GM12873 (cell line): Measurements from ENCODE around the gene DPP9.

Experiments used
- CTCF ChIP-seq: IDR thresholded peaks from 2 replicates; pipeline ENCODE4 v1.5.1; 2012; ENCODE audit warnings: low read depth, mild to moderate bottlenecking, moderate library complexity, low read length, control low read depth; ENCODE audit not compliant: insufficient read depth; ENCODE audit errors: missing control alignments

Gene DPP9

GRCh38 chr19:4694211-4694987, 29.2 kb downstream of the DPP9 start:
- TF ChIP-seq CTCF = no peak

GRCh38 chr19:4693471-4694121, 30.0 kb downstream of the DPP9 start:
- TF ChIP-seq CTCF = no peak

- TF ChIP-seq CTCF = no peak
Measured at GRCh38 chr19:4693078-4693350, 30.6 kb downstream of the DPP9 start.

DNA sequence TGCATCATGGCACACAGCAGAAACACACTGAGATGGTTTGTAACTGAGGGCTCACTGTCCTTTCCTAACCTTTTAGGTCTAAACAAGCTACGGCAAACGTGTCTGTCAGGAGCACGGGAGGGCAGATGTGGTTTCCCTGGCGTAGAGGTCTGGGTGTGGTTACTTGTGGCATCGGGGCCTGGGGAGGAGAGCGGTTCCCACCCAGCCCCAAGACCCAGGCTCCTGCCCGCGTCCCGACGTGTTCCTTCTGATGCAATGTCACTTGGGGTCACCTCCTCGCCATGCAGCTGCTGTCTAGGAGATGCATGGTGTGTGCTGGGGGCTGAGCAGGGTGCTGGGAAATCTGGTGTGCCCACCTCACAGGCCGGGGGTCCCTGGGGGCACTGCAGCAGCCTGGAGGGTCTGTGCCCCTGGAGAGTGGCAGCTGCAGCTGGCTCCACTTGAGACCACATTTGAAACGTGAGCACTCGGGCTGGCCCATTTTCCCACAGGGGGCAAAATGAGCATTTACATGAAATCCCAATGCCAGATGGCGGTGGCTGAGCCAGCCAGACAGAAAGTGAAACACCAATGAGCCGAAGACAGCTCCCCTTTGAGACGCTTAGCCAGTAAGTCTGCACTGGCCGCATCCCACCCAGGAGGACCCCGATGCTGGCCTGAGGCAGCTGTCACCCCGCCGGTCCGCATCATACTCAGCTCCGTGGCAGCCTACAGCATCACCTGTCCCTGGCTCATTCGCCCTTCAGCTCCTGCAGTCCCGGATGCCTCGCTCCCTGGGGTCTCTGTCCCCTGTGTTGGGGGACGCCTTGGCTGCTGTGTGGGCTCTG, 31.2 kb downstream of the DPP9 start:
- TF ChIP-seq CTCF = no peak

- no peak for TF ChIP-seq CTCF
Measured at GRCh38 chr19:4691373-4691772, 32.3 kb downstream of the DPP9 start.

DNA sequence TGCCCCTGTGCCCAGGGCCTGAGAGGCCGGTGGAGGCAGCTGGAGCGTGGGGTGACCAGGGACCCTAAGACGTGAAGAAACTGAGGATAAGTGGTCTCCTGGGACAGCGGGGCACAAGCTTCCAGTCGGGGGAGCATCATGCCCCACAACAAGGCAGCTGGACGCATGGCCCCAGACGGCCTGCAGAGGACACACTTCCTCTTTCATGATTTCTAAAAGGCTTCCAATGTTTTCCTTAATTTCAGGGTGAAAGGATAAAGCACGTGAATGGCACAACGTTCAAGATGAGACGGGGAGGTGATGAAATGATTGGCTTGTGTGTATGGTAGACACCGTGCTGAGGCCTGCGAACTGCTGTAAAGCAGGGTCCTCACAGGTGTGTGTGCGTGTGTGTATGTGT, 33.3 kb downstream of the DPP9 start:
- no peak for TF ChIP-seq CTCF

DNA sequence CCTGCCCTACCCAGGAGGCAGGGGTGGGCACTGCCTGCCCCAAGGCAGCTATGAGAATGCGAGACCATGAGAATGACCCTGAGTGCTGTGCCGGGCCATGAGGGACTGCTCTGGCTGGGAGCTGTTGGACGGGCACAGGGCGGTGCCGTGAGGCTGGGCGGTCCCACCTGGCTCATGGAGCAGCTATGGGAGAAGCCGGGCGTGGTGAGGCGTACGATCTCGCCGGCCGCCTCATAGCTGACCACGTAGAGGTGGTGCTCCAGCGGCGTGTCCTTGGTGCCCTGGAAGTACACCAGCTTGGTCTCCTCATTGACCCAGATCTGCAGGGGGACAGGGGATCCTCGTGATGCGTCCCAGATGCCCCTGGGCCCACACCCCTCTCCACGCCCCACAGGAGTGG, 34.2 kb downstream of the DPP9 start:
- no peak for TF ChIP-seq CTCF
